Measurements from ENCODE around the gene PCBD2. TPM values are rescaled to one million over a fixed set of nuclear protein-coding genes. Genes with fewer than 3 reads are reported as not detected.

PCBD2 gene
- total and polyA plus RNA-seq, 2 donors (not counting 1 experiment from before 2014, with no cell fraction given): 6.1 to 15.7 TPM

GRCh38 chr5:135007305-135007704, 102.4 kb downstream of the PCBD2 start:
- intact Hi-C loops (cut with micrococcal nuclease): no loop called here
- no peak overlapping the region for H3K27ac Mint-ChIP-seq
- Histone ChIP-seq H3K79me2 (ENCODE audit: control insufficient read depth, insufficient read depth, low read length) (no peaks in the 10 kb centered on the region), H3K4me3 (ENCODE audit: control extremely low read depth in 1 of 5, extremely low read depth in 1 of 5, insufficient read depth in 1 of 5, low read depth in 2 of 5, low read length in 4 of 5) (no peak overlapping the region), H4K20me1 (ENCODE audit: control insufficient read depth, insufficient read depth, low read length, poor library complexity, severe bottlenecking) (no peaks in the 10 kb centered on the region), H3K9ac (ENCODE audit: low read length) (no peak overlapping the region), H3K4me2 (replicated peaks; ENCODE audit: low read depth, low read length, poor library complexity, severe bottlenecking) (no peak overlapping the region), H3K9me3 (ENCODE audit: control extremely low read depth in 1 of 3, control insufficient read depth in 2 of 3, insufficient read depth in 1 of 3, low read length in 2 of 3) (no peaks in the 10 kb centered on the region), H3K27ac (ENCODE audit: low read length in 2 of 2) (no peak overlapping the region), H3K4me1 (ENCODE audit: control insufficient read depth in 2 of 2, insufficient read depth in 2 of 2, low read length in 2 of 2) (no peaks in the 10 kb centered on the region), H3K36me3 (replicated peaks in 1 of 2; ENCODE audit: control extremely low read depth in 1 of 2, control insufficient read depth in 1 of 2, extremely low read depth in 1 of 2, insufficient read depth in 2 of 2, low read length in 1 of 2) (no peaks in the 10 kb centered on the region), H3K27me3 (replicated peaks in 1 of 4; ENCODE audit: control extremely low read depth in 1 of 4, control insufficient read depth in 3 of 4, insufficient read depth in 4 of 4, low read length in 3 of 4) (no peaks in the 10 kb centered on the region), H2AFZ (ENCODE audit: insufficient read depth, low read depth, low read length, poor library complexity, severe bottlenecking) (no peak overlapping the region)
- no peaks in the 10 kb centered on the region for H3K9me3 Mint-ChIP-seq (ENCODE audit: insufficient read depth)
- DNase-seq (no peak), ATAC-seq (ENCODE audit: low read depth) (no peak)
- ChIA-PET CTCF (no interaction called here), POLR2A (no interaction called here)
- H3K4me3 Mint-ChIP-seq: no peak overlapping the region
- WGBS (ENCODE audit: insufficient coverage): 97% methylated on average over 7 of the region's 9 CpGs
- no peaks in the 10 kb centered on the region for H3K4me1 Mint-ChIP-seq
- H3K27me3 Mint-ChIP-seq: peaks cover 5% of the 10 kb centered on the region
- TF ChIP-seq CTCF (IDR thresholded peaks at IDR 0.05): no peak

GRCh38 chr5:135007749-135008363, 102.9 kb downstream of the PCBD2 start:
- CTCF ChIA-PET: no interaction called here
- Histone ChIP-seq H3K9me3 (ENCODE audit: control extremely low read depth in 1 of 3, control insufficient read depth in 2 of 3, insufficient read depth in 1 of 3, low read length in 2 of 3) (no peaks in the 10 kb centered on the region), H3K27ac (ENCODE audit: low read length in 2 of 2) (no peak overlapping the region), H3K9ac (ENCODE audit: low read length) (no peak overlapping the region), H3K36me3 (replicated peaks in 1 of 2; ENCODE audit: control extremely low read depth in 1 of 2, control insufficient read depth in 1 of 2, extremely low read depth in 1 of 2, insufficient read depth in 2 of 2, low read length in 1 of 2) (no peaks in the 10 kb centered on the region), H3K4me3 (ENCODE audit: control extremely low read depth in 1 of 5, extremely low read depth in 1 of 5, insufficient read depth in 1 of 5, low read depth in 2 of 5, low read length in 4 of 5) (no peak overlapping the region), H2AFZ (ENCODE audit: insufficient read depth, low read depth, low read length, poor library complexity, severe bottlenecking) (no peak overlapping the region), H3K4me1 (ENCODE audit: control insufficient read depth in 2 of 2, insufficient read depth in 2 of 2, low read length in 2 of 2) (no peaks in the 10 kb centered on the region), H4K20me1 (ENCODE audit: control insufficient read depth, insufficient read depth, low read length, poor library complexity, severe bottlenecking) (no peaks in the 10 kb centered on the region), H3K79me2 (ENCODE audit: control insufficient read depth, insufficient read depth, low read length) (no peaks in the 10 kb centered on the region), H3K27me3 (replicated peaks in 1 of 4; ENCODE audit: control extremely low read depth in 1 of 4, control insufficient read depth in 3 of 4, insufficient read depth in 4 of 4, low read length in 3 of 4) (no peaks in the 10 kb centered on the region), H3K4me2 (replicated peaks; ENCODE audit: low read depth, low read length, poor library complexity, severe bottlenecking) (no peak overlapping the region)
- H3K27ac Mint-ChIP-seq: no peak overlapping the region
- WGBS (ENCODE audit: insufficient coverage): 88% methylated on average over 6 of the region's 11 CpGs
- no peak overlapping the region for H3K4me3 Mint-ChIP-seq
- POLR2A ChIA-PET: no interaction called here
- TF ChIP-seq CTCF (IDR thresholded peaks at IDR 0.05) (no peak), EZH2 (IDR thresholded peaks at IDR 0.05; ENCODE audit: borderline replicate concordance, insufficient read depth, low read depth, low read length, poor library complexity, severe bottlenecking) (no peak)
- ATAC-seq (ENCODE audit: low read depth): no peak
- no peak for DNase-seq
- H3K27me3 Mint-ChIP-seq: peaks cover 5% of the 10 kb centered on the region
- no peaks in the 10 kb centered on the region for H3K4me1 Mint-ChIP-seq
- intact Hi-C loops (cut with micrococcal nuclease): no loop called here
- no peaks in the 10 kb centered on the region for H3K9me3 Mint-ChIP-seq (ENCODE audit: insufficient read depth)

Measured in B cell (primary cell).